Bone marrow (tissue), 2 donors: ENCODE results near the gene FAM210A.
"Not testable (repeated sequence)": the region's sequence is repeated elsewhere in the genome, so short reads cannot be mapped to it uniquely, and the experiment has no call there.

Experiments
- DNase-seq, 2 donors: peaks; one replicate each; lab custom pipeline; 2025; lab: John Stamatoyannopoulos, UW

Gene FAM210A

DNA sequence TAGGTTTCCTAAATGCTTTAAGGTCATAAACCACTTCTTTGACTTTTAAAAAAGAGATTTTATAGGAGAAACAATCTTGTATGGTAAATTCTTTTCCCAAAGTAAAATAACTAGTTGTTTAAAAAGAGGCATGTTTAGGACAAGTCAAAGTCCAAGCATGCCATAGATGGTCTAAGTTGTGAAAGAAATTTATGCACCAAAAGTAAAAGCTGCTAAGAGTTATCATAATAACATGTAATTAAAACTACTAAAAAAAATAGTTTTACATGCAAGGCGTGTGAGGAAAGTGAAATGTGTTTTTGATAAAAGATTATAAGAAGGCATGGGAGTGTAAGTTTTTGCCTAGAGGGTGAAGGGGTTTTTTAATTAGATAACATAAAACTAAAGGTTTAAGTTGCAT is 22.5 kb downstream of the FAM210A start:
- no peak for DNase-seq

DNA sequence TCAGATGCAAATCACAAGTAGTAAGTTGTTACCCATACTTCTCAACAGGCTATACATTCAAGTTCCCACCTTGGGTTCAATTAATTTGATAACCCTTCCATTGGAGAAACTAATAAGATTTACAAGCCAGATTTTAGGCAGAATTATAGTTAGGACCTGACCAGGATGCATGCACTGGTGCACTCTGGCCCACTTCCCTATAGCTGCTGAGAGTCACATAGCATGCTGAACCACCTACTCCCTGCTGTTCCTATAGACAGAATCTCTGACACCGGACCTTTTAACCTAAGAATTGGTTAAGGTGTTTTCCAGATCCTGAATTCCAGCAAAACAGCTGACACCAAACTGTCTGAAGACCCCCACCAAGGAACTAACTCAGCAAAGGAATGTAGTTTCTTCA is 26.2 kb downstream of the FAM210A start:
- DNase-seq = no peak

DNA sequence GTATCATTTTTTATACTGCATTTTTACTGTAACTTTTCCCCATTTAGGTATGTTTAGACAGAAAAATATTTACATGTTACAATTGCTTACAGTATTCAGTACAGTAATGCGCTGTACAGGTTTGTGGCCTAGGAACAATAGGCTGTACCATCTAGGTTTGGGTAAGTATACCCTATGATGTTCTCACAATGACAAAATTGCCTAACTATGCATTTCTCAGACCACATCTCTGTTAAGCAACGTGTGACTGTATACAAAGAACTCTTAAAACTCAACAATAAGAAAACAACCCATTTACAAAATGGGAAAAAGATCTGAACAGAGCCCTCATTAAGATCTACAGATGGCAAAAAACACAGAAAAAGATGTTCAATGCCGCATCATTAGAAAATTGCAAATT is 29.4 kb downstream of the FAM210A start:
- no peak for DNase-seq

DNA sequence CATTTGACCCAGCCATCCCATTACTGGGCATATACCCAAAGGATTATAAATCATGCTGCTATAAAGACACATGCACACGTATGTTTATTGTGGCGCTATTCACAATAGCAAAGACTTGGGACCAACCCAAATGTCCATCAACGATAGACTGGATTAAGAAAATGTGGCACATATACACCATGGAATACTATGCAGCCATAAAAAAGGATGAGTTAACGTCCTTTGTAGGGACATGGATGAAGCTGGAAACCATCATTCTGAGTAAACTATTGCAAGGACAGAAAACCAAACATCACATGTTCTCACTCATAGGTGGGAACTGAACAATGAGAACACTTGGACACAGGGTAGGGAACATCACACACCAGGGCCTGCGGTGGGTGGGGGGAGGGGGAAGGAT is 31.0 kb downstream of the FAM210A start:
- DNase-seq = not testable (repeated sequence)

DNA sequence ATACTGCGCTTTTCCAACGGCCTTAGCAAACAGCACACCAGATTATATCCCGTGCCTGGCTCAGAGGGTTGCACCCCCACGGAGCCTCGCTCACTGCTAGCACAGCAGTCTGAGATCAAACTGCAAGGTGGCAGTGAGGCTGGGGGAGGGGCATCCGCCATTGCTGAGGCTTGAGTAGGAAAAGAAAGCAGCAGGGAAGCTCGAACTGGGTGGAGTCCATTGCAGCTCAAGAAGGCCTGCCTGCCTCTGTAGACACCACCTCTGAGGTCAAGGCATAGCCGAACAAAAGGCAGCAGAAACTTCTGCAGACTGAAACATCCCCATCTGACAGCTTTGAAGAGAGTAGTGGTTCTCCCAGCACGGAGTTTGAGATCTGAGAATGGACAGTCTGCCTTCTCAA is 36.3 kb downstream of the FAM210A start:
- DNase-seq = not testable (repeated sequence)

GRCh38 chr18:13688191-13689136 is 37.9 kb downstream of the FAM210A start:
- DNase-seq = no peak

- DNase-seq = no peak
Measured at GRCh38 chr18:13684546-13684945, 41.8 kb downstream of the FAM210A start.

DNA sequence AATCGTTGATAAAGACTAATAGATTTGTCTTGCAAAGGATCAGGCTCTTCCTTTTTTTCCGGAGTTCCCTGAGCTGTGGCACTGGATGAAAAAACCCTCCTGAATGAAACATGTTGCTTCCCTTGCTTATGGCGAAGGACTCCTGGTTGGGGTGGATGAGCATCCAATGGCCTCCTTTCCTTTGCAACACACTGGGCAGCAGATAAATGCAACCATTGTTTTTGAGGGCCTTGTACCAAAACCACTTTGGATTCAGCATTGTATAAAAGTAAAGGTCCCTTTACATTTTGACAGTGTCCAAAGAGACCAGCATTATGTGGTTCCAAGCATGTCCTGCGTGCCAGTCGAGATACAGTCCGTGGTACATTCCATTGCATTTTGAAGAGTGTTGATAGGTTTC is 44.7 kb downstream of the FAM210A start:
- no peak for DNase-seq

GRCh38 chr18:13680612-13681011 is 45.7 kb downstream of the FAM210A start:
- no peak for DNase-seq

- DNase-seq = not testable (repeated sequence)
Measured at GRCh38 chr18:13677350-13677749, 49.0 kb downstream of the FAM210A start.

DNA sequence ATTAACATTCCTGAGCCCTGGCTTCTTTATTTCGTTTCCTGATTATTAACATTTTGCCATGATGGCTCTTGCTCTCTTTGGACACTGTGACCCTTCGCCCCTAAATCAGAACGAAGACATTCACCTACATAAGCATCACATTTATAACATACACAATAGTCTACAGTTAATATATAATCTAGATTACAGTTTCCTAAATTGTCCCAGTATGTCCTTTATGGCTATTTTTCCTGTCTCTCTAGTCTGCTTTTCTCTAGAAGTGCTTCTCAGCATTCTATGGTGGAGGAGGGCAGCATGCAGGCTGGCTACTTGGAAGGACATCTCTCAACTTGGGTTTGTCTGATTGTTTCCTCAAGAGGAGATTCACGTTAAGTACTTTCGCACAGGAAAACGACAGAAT is 49.9 kb downstream of the FAM210A start:
- no peak for DNase-seq

DNA sequence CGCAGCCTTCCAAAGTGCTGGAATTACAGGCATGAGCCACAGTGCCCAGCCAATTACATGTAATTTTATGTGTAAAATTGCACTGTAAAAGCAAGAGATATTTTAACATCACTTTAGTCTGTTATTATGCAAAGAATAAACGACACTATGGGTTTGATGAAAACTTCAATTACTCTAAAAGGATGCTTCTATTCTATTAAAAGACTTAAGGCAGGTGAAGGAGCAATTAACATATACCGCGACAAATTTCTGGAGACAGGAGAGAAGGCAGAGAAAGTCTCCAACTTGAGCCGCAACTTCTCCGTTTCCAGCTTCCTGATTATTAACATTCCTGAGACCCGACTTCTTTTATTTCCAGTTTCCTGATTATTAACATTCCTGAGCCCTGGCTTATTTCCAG is 53.7 kb downstream of the FAM210A start:
- DNase-seq = no peak

DNA sequence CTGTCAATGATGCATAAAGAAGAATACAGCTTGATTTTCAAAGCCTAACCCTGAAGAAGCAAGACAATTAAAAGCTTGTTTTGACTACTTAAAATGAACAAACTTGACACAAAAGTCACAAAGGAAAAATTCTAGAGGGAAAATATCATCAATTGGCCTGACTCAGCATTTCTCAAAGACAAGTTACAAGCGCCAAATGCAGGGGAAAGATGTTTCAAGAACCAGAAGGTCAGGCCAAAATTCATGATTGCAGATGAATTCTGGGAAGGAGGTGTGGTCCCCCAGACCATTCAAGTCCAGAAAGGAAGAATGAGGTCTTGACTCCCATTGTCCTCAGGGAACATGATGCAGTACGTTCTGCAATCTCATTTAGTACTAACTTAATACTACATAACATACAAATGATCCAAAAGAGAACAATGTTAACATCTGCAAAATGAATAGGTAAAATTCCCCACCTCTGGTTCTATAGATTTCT is 64.5 kb downstream of the FAM210A start:
- DNase-seq = no peak

GRCh38 chr18:13661051-13661778 is 65.1 kb downstream of the FAM210A start:
- DNase-seq = no peak

GRCh38 chr18:13660510-13660909 is 65.8 kb downstream of the FAM210A start:
- no peak for DNase-seq

- DNase-seq = no peak
Measured at GRCh38 chr18:13658436-13659204, 67.7 kb downstream of the FAM210A start.

GRCh38 chr18:13657974-13658373 is 68.4 kb downstream of the FAM210A start:
- DNase-seq = no peak

DNA sequence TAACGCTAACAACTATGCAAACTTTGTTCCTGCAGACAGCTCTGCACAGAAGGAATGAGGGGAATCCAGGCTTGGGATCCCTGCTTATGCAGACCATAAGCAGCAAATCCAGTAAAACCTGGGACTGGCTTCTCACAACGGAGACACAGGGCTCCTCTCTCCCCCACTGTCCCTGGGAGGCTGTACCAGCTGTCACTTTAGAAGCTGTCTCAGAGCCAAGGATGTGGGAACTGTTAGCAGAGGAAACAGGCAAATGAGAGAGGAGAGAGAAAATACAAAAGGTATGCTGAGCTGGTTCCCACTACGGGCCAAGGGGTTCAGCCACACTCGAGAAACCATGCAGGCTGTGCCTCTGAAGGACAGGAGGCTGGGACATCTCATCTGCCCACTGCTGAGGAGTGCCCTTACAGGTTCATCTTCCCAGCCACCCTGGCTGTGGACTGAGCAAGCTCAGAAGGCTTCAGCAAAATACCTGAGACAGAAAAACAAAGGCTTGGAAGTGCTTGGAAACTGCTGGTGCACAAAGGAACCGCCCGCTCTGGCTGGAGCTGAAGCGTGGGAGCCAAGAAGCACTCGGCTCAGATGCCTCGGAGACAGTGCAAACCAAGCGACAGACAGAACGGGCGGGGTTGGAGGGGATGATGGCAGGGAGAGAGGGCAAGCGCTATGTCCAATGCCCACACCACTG is 72.5 kb downstream of the FAM210A start:
- no peak for DNase-seq

DNA sequence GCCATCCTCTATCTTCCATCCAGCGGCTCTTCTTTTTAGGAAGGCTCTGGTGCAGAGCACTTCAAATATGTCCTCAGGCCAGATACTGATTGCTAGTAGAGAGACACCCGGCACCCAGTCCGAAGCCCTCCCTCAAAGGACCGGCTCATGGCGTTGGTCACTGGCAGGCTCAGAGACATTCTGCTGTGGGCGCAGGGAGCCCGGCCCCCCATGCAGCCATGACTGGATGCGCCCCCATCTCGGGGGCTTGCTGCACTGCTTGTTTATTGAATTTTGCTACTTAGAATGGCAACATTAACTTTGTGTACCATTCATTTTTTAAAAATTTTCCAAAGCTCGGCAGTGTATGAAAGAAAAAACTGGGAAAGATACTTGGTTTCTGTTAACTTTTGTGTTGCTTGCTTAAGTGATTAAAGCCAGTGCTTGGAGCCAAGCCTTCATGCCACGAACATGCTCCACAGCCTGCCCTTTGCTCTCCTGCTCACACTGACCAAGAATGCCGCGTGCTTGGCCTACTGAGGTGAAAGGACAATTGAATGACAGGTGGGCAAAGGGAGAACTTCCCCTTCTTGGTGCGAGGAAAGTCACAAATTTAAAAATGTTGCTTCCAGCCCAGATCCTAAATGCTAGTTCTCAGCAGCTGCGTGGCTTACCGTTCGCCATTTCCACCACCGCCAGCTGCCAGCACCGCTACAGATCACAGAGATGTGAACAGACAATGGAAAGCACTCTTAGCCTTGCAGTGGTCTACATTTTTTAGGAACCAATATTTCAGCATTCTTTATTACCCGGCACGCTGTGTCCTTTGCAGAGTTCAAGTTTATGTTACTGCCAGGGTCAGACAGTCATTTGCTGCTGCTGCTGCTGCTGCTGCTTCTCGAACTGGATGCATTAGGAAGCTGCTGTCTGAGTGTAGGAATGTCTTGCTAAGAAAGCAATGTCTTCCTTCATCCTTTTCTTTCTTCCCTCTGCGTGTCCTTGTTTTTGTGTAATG is 76.7 kb downstream of the FAM210A start:
- no peak for DNase-seq

- DNase-seq = no peak
Measured at GRCh38 chr18:13647761-13648160, 78.6 kb downstream of the FAM210A start.
